ENCODE measurements around the gene TFB1M.
"Not testable (repeated sequence)": the region's sequence is repeated elsewhere in the genome, so short reads cannot be mapped to it uniquely, and the experiment has no call there.

The TFB1M gene

GRCh38 chr6:155232848-155233247, 81.4 kb downstream of the TFB1M start:
- no peak for DNase-seq

- DNase-seq: not testable (repeated sequence)
Observed at GRCh38 chr6:155230975-155231374, 83.3 kb downstream of the TFB1M start.

- no peak for DNase-seq
Observed at GRCh38 chr6:155228546-155229166, 85.6 kb downstream of the TFB1M start.

- DNase-seq: no peak
Observed at GRCh38 chr6:155227046-155227445, 87.2 kb downstream of the TFB1M start.

- peak; percentile 18 for DNase-seq
Observed at GRCh38 chr6:155224618-155225017, 89.7 kb downstream of the TFB1M start.

- no peak for DNase-seq
Observed at GRCh38 chr6:155223646-155224451, 90.4 kb downstream of the TFB1M start.

- DNase-seq: no peak
Observed at GRCh38 chr6:155222506-155222905, 91.8 kb downstream of the TFB1M start.

GRCh38 chr6:155221086-155221485, 93.2 kb downstream of the TFB1M start:
- DNase-seq: no peak

GRCh38 chr6:155219858-155220301, 94.4 kb downstream of the TFB1M start:
- DNase-seq: no peak

- DNase-seq: no peak
Observed at GRCh38 chr6:155219299-155219698, 95.0 kb downstream of the TFB1M start.

GRCh38 chr6:155218711-155219110, 95.6 kb downstream of the TFB1M start:
- not testable (repeated sequence) for DNase-seq

- DNase-seq: no peak
Observed at GRCh38 chr6:155216312-155217046, 97.8 kb downstream of the TFB1M start.

- DNase-seq: no peak
Observed at GRCh38 chr6:155215906-155216305, 98.4 kb downstream of the TFB1M start.

- no peak for DNase-seq
Observed at GRCh38 chr6:155213611-155214372, 100.5 kb downstream of the TFB1M start.

- no peak for DNase-seq
Observed at GRCh38 chr6:155212616-155213380, 101.5 kb downstream of the TFB1M start.

- DNase-seq: no peak
Observed at GRCh38 chr6:155212106-155212505, 102.2 kb downstream of the TFB1M start.

- no peak for DNase-seq
Observed at GRCh38 chr6:155207223-155207622, 107.1 kb downstream of the TFB1M start.

Measured in NCI-H2171 treated with DMSO at 0.1 percent for 48 hours (cell line).